8988T (cell line): ENCODE results near the gene PRR33.

Source experiments
- DNase-seq: peaks from one replicate; pipeline ENCODE4 v3.0.0; 2011

Gene PRR33

DNA sequence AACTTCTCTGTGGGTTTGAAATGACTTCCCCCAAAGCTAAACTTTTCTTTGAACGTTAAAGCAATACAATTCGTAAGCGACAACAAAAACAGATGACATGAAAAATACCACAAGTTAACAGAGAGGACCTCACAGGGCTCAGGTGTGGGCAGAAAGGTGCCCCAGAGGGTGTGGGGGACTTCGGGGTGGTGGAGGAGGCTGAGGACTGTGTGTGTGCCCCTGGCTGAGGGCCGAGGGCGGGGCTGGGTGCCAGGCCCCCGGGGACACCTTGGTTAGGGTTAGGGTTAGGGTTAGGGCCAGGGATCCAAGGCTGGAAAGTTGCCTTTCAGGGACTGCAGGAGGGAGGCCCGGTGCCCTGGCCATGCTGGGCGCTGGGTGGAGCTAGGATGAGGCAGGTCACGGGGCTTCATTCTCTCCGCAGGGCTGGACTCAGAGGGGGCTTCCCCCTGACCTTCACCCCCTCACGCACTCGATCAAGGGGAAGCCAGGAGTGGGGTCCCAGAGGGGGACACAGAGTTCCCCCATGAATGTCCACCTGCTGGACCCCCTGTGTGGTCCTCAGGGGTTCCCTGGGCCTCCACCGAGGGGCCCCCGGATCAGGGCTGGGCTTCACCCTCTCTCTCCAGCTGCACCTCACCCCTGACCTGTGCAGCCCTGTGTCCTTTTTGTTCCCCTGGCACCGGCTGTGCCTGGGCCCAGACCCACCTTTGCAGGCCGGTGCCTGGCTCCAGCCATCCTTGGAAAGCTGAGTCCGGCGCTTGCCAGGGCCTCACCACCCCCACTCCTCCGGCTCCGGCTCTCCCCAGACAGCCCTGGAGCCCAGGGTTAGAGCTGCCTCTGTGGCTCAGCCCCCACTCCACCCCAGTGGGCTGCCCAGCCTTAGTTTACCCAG, 45.9 kb downstream of the PRR33 start:
- no peak for DNase-seq

DNA sequence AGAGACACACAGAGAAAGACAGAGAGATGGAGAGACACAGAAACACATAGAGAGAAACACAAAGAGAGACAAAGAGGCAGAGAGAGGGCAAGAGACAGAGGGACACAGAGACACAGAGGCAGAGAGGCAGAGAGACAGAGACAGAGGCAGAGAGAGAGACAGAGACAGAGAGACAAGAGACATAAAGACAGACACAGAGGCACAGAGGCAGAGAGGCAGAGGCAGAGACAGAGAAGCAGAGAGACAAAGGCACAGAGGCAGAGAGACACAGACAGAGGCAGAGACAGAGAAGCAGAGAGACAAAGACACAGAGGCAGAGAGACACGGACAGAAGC, 46.6 kb downstream of the PRR33 start:
- DNase-seq, result no peak

DNA sequence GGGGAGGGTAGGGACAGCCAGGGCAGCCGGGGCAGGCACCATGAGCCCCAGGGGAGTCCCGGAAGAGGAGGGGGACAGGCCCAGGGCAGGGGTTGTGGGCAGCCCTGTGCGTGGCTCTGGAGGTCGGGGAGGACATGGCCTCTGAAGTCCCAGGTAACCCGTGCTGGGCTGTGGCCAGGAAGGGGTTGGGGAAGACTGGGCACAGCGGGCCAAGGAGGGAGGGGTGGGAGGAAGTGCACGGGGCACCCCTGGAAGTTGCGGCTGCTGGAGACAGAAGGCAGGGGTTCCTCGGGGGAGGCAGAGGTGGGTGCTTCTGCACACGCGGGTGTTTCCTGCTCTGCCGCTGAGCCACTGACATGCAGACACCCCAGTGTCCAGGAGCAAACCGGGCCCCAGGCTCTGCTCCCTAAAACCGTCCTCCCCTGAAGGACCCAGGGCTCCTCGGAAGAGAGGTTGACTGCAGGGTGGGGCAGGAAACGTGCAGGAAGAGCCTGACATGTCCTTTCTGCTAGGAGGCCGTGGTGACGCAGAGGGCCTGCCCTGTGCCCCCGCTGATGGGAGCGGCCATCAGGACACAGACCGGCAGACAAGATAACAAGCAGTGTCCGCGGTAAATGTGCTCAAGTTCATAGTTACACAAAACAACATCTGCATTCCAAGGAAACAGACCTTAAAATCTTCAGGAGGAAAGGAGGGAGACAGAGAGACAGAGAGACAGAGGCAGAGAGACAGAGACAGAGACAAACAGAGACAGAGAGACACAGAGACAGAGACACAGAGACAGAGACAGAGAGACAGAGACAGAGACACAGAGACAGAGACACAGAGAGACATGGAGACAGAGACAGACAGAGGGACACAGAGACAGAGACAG, 47.2 kb downstream of the PRR33 start:
- DNase-seq, result no peak

DNA sequence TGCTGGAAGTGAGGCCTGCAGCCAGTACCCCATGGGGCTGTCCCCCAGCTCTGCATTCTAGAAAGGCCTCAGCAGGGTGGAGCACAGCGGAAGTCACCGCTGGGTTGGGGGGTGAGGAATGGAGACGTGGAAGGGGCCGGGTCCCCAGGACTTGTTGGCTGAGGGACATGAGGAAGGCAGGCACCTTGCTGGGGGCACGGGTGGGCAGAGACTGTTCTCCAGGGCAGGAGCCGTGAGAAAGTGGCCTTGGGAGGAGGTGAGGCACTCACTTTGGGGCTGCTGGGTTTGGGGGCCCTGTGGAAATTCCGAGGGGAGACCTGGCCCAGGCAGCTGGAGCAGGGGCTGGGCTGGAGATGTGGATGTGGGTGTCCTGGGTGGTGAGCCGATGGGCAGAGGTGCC, 47.9 kb downstream of the PRR33 start:
- no peak for DNase-seq

DNA sequence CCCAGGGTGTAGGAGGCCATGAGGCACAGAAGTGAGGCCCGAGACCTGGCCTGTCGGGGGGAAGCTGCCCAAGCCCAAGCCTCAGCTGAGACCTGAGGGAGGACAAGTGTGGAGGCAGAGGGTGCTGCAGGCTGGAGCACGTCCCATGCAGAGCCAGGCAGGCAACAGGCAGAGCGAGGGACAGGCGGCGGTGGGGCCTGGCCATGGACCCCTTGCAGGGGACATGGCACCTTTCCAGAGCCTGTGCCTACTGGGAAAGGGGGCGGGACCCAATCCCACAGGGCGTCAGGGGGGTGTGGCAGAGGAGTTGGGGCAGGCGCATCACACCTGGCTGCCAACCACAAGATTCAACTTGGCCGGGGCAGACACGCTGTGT, 48.6 kb downstream of the PRR33 start:
- no peak for DNase-seq

DNA sequence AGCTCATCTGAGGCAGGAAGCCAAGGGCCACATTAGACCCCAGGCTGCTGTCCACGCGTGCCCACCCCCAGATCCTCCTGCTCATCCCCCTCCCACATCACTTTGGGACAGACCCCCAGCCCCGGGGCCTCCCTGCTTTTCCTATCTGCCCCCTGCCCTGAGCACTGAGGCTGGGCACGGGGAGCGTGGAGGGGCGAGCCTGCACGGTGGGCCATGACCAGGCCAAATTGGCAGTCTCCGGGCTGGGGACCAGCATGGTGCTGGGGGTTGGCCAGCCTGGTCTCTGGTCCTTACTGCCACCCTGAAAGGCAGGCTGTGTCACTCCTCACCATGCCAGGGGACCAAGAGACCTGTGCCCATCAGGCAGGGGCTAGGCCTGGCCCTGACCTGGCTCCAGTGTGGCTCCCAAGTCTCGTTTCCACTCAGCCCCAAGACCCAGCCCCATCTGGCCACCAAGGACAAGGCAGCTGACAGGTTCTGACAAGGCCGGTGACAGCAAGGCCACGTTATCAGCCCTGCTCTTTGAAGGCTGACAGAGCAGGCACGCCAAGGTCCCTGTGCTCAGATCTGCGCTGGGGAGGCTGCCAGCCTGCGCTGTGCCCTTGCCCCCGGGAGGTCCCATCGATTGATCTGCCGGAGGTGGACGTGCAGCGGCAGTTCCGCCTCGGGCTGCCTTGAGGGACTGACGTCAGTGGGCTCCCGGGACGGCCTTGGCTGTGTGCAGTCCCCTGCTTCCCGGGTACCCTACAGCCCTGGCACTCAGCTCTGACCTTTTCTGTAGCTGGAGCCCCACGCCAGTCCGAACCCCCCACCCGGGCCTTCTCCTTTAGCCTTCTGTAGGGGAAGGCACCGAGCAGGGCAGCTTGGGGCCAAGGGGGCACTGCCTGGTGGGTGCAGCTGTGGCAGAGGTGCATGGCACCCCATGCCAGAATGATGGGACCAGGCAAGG, 49.3 kb downstream of the PRR33 start:
- no peak for DNase-seq

DNA sequence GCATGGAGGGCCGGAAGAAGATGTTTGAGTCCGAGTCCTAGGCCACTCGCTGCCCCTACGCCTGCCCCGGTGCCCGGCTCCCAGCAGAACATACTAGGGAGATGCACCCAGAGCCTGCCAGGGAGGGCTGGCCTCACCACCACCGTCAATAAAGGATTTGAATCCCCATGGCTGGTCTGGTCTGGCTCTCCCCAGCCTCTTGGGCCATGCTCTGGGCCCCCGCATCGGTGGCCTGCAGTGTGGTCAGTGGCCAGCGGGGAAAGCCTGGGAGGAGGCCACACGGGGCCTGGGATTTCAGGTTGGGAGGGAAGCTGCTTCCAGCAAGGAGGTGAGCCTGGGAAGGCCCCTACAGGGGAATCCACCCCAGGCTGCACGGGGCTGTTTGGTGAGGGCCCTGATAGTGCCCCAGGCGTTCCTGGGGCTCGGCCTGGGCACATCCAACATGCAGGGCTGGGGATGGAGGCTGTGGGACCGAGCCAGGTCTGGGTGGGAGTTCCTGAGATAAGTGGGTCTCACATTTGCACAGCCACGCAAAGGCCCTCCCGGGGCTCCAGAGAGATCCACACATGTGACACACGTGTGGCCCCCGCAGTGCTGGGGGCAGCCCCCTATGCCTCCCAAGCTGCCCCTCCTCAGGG, 50.1 kb downstream of the PRR33 start:
- DNase-seq, result no peak

DNA sequence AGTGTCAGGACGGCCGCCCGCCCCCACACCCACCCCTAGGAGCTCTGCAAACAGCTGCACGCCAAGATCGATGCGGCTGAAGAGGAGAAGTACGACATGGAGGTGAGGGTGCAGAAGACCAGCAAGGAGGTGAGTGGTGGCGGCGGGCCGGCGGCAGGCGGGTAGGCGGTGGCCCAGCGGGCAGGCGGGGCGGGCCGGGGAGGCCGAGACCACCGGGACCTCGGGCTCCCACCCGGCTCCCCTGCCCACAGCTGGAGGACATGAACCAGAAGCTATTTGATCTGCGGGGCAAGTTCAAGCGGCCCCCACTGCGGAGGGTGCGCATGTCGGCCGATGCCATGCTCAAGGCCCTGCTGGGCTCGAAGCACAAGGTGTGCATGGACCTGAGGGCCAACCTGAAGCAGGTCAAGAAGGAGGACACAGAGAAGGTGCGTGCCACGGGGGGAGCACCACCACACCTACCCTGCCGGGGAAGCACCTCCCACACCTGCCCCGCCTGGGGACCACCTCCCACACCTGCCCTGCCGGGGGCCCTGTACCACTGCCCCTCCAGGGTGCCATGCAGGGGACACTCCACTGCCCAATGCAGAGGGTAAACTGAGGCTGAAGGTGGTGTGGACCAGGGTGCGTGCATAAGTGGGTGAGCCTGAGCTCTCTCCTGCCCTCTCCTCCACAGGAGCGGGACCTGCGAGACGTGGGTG, 50.8 kb downstream of the PRR33 start:
- DNase-seq, result no peak

DNA sequence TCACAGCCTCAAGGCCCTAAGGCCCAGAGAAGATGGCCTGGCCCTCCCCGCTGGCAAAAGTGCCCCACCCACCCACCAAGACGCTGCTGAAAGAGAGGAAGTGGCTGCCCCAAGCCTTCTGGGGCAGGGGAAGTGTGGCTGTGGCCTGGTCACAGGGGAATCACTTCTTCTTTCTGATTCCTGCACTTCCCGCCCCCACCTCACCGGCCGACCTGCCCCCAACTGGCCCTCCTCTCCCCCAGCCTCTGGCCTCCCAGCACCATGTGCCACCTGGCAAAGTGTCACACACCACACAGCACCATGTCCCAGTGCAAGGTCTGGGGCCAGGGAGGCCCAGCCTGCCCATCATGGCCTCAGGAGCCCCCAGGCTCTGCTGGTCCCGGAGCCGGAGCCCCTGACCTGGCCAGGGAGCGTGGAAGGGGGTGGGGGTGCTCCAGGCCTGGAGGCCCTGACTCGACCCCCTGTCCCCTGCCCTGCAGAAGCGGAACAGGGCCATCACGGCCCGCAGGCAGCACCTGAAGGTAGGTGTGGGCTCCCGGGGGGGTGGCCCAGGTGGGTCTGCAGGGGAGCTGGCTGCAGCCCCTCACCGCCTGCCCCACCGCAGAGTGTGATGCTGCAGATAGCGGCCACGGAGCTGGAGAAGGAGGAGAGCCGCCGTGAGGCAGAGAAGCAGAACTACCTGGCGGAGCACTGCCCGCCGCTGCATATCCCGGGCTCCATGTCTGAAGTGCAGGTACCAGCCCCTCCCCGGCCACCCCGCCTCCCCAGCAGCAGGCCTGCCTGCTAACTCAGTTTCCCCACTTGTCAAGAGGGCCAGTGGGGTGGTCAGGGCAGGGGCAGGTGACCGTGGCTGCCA, 51.5 kb downstream of the PRR33 start:
- no peak for DNase-seq

DNA sequence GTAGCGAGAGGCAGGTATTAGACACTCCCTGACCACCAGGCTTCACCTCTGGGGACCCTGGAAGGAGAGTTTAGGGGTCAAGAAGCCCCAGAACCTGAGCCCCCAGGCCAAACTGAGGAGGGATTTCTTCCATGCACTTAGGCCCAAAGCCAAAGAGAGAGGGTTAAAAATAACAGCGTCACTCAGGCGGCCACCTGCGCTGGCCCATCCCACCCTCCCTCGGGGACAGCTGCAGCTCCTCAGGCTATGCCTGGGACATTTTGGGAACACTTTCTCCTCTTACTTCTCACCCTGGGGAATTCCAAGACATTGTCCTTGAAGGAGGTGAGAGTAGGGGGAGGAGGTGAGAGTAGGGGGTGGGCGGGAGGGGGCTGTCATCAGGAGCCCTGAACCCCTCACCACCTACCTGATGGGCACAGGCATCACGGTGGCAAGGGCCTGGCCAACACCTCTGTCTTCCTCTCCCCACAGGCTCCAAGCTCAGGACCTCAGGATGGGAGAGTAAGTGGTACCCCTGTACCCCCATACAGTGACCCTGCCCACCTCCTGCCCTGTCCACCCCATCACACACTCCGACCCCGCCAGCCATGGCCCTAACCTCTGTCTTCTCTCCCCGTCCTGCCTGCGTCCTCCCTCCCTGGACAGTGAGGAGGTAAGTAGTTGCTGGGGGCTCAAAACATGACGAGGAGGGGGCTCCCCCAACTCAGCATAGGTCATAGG, 52.3 kb downstream of the PRR33 start:
- no peak for DNase-seq

DNA sequence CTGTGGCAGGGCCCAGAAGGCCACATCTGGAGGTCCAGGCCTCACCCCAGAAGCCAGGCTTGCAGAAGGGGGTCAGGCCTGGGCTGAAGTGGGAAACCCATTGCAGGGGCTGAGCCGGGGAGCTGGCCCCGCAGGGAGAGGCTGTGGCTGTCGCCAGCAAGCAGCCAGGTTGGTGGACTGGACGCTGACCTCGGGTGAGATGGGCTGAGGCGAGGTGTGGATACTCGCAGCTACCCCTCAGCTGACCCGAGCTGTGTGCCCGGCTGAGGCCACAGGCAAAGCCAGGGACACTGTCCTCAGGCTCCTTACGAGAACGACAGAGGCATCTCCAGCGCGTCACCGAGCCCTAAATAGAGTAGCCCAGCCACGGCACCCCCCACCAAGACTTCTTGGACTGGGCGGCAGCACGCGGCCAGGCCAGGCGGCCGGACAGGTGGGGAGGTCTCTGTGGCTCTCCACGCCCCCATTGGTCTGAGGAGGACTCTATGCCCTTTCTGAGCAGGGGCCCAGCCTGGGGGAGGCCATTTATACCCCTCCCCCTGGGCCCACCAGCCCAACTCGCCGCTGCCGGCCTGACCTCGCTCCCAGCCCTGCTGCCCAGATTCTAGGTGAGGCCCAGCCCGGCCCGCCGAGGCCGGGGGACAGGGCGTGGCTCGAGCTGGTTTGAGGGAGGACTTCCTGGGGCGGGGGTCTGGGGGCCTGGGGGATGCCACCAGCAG, 53.1 kb downstream of the PRR33 start, which contains the start of gene TNNI2:
Gene TNNI2 (plus strand): TSS at position 556 of the 719 bp plus-strand sequence. CDS start 716 bp downstream, outside the sequence.
- no peak for DNase-seq
